H1 (cell line): ENCODE measurements around the gene TNS4. TPM values are rescaled to one million over a fixed set of nuclear protein-coding genes. Genes with fewer than 3 reads are reported as not detected.

ENCODE experiments used
- BRCA1 ChIP-seq: IDR thresholded peaks from 2 replicates; pipeline ENCODE4 v1.6.1; 2012; ENCODE audit warnings: low read depth, low read length, improper control_type of control experiment
- CHD2 ChIP-seq: IDR thresholded peaks from 2 replicates; pipeline ENCODE4 v1.6.1; 2012; ENCODE audit warnings: low read length, improper control_type of control experiment
- CTCF ChIP-seq, 3 experiments: IDR thresholded peaks; 1 replicate in 2 of 3; 2 replicates in 1 of 3; pipeline versions ENCODE4 v1.5.1 to v1.6.1; 2011; ENCODE audit warnings: low read length in 3 of 3, mild to moderate bottlenecking in 3 of 3, inconsistent platforms in 2 of 3, low read depth in 1 of 3, moderate library complexity in 1 of 3; ENCODE audit not compliant: insufficient read depth in 1 of 3; ENCODE audit errors: control extremely low read depth in 1 of 3
- POLR2A ChIP-seq, 2 experiments: IDR thresholded peaks; 1 replicate in 1 of 2; 2 replicates in 1 of 2; pipeline ENCODE4 v1.6.1; 2011; ENCODE audit warnings: low read depth in 2 of 2, low read length in 2 of 2, mild to moderate bottlenecking in 2 of 2; ENCODE audit errors: control extremely low read depth in 1 of 2
- polyA plus RNA-seq, 7 experiments: library from polyadenylated mRNA; depleted of rRNA in 3 of 7; stranded (reverse) in 5 of 7; unstranded in 2 of 7; fragments of >200 nt in 5 of 7; fragments of 200-250 nt in 2 of 7; gene quantifications; 1 replicate in 5 of 7; 2 replicates in 1 of 7; 4 replicates in 1 of 7; pipeline versions ENCODE4 v1.2.1 to v1.2.3, GENCODE V29; 2011 to 2013; ENCODE audit warnings: missing spikeins in 2 of 7, mixed read lengths in 2 of 7
- total RNA-seq: library from RNA; stranded (reverse); fragmentation: NEBNext Ultra II Directional; extraction: Animal tissue kit (Norgen Biotek cat#: 25700); gene quantifications from 2 replicates; pipeline ENCODE4 v1.2.1, GENCODE V29; 2021

The TNS4 gene
- total and polyA plus RNA-seq, 2 of the 8 experiments (the other 6 are each of a cell fraction or from before 2014, with no cell fraction given): 0.20 to 0.21 TPM

- TF ChIP-seq BRCA1: no peak
- TF ChIP-seq CHD2: no peak
- TF ChIP-seq CTCF (IDR thresholded peaks at IDR 0.05; ENCODE audit: control extremely low read depth in 1 of 3, insufficient read depth in 1 of 3, low read depth in 1 of 3, low read length in 3 of 3): no peak
- no peak for TF ChIP-seq POLR2A (IDR thresholded peaks at IDR 0.05; ENCODE audit: control extremely low read depth in 1 of 2, low read depth in 2 of 2, low read length in 2 of 2)
Observed at GRCh38 chr17:40461732-40462342, 39.6 kb downstream of the TNS4 start (continued).
